Parathyroid adenoma (tissue), 2 donors: Measurements from ENCODE around the gene PPP2R3C.
"Not testable (repeated sequence)": the region's sequence is repeated elsewhere in the genome, so short reads cannot be mapped to it uniquely, and the experiment has no call there.

Experiments
- H2AFZ ChIP-seq: fragments of 300-600 bp; sonication (generic); one replicate; pipeline ENCODE4 v1.7.0; 2017; ENCODE audit warnings: antibody characterized with exemption, mild to moderate bottlenecking
- H3K27ac ChIP-seq: fragments of 300-600 bp; sonication (generic); one replicate; pipeline ENCODE4 v1.7.0; 2017
- H3K27me3 ChIP-seq: fragments of 300-600 bp; sonication (generic); one replicate; pipeline ENCODE4 v1.7.0; 2017; ENCODE audit warnings: low read length; ENCODE audit not compliant: control insufficient read depth, insufficient read depth
- H3K36me3 ChIP-seq: fragments of 300-600 bp; sonication (generic); one replicate; pipeline ENCODE4 v1.7.0; 2017; ENCODE audit warnings: low read length; ENCODE audit not compliant: control insufficient read depth, insufficient read depth
- H3K4me1 ChIP-seq: fragments of 300-600 bp; sonication (generic); one replicate; pipeline ENCODE4 v1.7.0; 2017; ENCODE audit warnings: control low read depth
- H3K4me2 ChIP-seq: fragments of 300-600 bp; sonication (generic); one replicate; pipeline ENCODE4 v1.7.0; 2017; ENCODE audit warnings: low read length
- H3K4me3 ChIP-seq: fragments of 300-600 bp; sonication (generic); one replicate; pipeline ENCODE4 v1.7.0; 2017; ENCODE audit warnings: low read depth, low read length
- H3K79me2 ChIP-seq: fragments of 300-600 bp; sonication (generic); one replicate; pipeline ENCODE4 v1.7.0; 2017; ENCODE audit warnings: control low read depth
- H3K9ac ChIP-seq: fragments of 300-600 bp; sonication (generic); one replicate; pipeline ENCODE4 v1.7.0; 2017; ENCODE audit warnings: mild to moderate bottlenecking
- H3K9me3 ChIP-seq: fragments of 300-600 bp; sonication (generic); one replicate; pipeline ENCODE4 v1.7.0; 2017; ENCODE audit warnings: low read length; ENCODE audit not compliant: control insufficient read depth
- TF ChIP-seq, protein P1 (sequence below): fragments of 300-600 bp; sonication (generic); IDR thresholded peaks from one replicate; pipeline ENCODE4 v1.7.0; 2017; ENCODE audit warnings: antibody characterized with exemption, mild to moderate bottlenecking
- donor health status: primary hyperparathyroidism.

The PPP2R3C gene

DNA sequence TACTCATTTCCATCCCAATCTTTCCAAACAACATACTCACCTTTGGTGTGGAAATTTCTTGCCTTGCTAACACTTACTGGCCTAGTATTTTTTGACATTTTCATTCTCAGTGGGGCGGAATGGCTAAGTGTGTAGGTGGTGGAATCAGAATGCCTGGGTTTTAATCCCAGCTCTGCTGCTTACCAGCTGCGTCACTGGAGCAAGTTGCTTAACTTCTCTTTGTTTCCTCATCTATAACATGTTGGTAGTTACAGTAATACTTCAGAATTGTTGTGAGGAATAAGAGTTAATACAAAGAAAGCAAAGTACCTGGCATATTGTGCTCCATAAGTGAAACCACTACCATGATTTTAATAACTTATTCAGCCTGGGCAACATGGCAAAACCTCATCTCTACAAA, 78.7 kb downstream of the PPP2R3C start:
- Histone ChIP-seq H2AFZ (no peak overlapping the region), H3K79me2 (peaks cover 3% of the 10 kb centered on the region), H3K36me3 (no peaks in the 10 kb centered on the region), H3K27ac (no peak overlapping the region), H3K4me1 (peaks cover 6% of the 10 kb centered on the region), H3K27me3 (no peaks in the 10 kb centered on the region), H3K4me3 (no peak overlapping the region), H3K4me2 (no peak overlapping the region), H3K9ac (no peak overlapping the region), H3K9me3 (no peaks in the 10 kb centered on the region)
- TF ChIP-seq, protein P1, sequence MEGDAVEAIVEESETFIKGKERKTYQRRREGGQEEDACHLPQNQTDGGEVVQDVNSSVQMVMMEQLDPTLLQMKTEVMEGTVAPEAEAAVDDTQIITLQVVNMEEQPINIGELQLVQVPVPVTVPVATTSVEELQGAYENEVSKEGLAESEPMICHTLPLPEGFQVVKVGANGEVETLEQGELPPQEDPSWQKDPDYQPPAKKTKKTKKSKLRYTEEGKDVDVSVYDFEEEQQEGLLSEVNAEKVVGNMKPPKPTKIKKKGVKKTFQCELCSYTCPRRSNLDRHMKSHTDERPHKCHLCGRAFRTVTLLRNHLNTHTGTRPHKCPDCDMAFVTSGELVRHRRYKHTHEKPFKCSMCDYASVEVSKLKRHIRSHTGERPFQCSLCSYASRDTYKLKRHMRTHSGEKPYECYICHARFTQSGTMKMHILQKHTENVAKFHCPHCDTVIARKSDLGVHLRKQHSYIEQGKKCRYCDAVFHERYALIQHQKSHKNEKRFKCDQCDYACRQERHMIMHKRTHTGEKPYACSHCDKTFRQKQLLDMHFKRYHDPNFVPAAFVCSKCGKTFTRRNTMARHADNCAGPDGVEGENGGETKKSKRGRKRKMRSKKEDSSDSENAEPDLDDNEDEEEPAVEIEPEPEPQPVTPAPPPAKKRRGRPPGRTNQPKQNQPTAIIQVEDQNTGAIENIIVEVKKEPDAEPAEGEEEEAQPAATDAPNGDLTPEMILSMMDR = no peak

GRCh38 chr14:35042632-35043031, 79.2 kb downstream of the PPP2R3C start:
- H3K79me2 ChIP-seq = peaks cover 3% of the 10 kb centered on the region
- TF ChIP-seq, protein P1 = no peak
- H3K9ac ChIP-seq = no peak overlapping the region
- no peak overlapping the region for H3K27ac ChIP-seq
- no peak overlapping the region for H2AFZ ChIP-seq
- H3K36me3 ChIP-seq = no peaks in the 10 kb centered on the region
- H3K4me2 ChIP-seq = no peak overlapping the region
- no peaks in the 10 kb centered on the region for H3K27me3 ChIP-seq
- H3K4me3 ChIP-seq = no peak overlapping the region
- peaks cover 4% of the 10 kb centered on the region for H3K4me1 ChIP-seq
- no peaks in the 10 kb centered on the region for H3K9me3 ChIP-seq

DNA sequence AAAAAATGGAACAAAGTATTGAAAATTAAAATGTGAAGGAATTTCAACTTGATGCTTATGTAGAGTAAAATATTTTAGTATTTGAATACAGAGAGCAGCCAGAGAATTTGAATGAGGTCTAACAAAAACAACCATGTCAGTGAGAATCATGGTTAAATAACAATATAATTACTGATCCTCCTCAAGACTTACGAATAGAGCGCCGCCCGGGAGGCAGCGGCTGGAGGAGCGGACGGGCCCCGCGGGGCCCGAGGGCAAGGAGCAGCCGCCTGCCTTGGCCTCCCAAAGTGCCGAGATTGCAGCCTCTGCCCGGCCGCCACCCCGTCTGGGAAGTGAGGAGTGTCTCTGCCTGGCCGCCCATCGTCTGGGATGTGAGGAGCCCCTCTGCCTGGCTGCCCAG, 83.5 kb downstream of the PPP2R3C start:
- not testable (repeated sequence) for H3K36me3 ChIP-seq, H3K27me3 ChIP-seq, H3K9ac ChIP-seq, H3K79me2 ChIP-seq, H3K9me3 ChIP-seq, H2AFZ ChIP-seq, H3K4me3 ChIP-seq, H3K4me2 ChIP-seq, H3K4me1 ChIP-seq, H3K27ac ChIP-seq
